GM18519 (cell line): ENCODE data around the gene KIAA0040.

Experiments used
- ATAC-seq: cut with Tn5 transposase; IDR thresholded peaks from one replicate; pipeline ENCODE4 v1.9.1; 2021; ENCODE audit warnings: mild to moderate bottlenecking, moderate library complexity; ENCODE audit not compliant: unreplicated experiment, low FRiP score

The KIAA0040 gene

DNA sequence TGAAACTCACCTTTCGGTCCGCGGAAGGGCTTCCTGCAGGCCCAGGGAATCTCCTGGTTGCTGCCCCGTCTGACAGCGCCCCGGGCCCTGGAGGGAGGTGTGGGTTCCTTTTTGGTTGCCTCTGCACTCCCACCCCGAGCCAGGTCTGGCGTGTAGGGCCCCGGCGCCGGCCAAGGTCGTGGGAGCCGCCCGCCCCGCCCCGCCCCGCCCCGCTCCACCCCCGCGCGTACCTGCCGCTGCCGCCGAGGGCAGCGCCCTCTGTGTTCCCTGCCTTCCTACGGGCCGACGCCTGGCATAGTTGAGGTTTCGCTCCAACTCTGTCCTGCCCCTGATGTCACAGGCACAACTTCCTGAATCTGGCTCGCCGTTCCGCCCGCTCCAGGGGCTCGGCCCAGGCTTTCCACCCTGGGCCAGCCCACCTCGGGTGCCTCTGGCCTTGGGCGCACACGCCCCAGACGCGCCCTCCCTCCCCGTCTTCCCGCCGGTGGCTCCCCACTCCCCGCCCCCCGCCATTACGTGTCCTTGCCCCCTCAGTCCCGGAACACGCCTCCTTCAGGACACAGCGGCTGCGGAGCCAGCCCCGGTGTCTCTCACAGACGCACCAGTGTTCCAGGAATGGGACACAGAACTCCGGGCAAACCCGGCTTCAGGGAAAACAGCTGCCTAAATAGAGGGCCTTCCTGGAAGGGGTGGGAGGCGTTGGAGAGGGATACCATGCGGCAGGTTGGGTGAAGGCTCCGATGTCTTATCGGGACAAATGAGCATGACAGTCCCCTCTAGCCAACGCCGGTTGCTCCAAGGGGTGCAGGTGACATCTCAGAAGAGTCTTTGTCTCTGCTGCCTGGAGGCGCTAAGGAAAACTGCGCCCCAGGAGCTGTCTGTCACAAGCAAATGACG, at the start of gene KIAA0040:
TSS of gene KIAA0040 (minus strand) at position 147 of the 897 bp plus-strand sequence. CDS start 31,763 bp downstream, outside the sequence.
- peak; percentile 31 for ATAC-seq

DNA sequence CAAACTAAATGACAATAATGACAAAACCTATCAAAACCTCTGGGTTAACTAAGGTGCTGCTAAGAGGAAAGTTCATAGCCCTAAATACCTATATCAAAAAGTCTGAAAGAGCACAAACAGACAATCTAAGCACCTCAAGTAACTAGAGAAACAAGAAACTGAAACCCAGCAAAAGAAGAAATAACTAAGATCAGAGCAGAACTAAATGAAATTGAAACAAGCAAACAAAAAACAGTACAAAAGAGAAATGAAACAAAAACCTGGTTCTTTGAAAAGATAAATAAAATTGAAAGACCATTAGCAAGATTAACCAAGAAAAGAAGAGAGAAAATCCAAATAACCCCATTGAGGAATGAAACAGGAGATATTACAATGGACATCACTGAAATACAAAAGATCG, 44.8 kb upstream of the KIAA0040 start:
- ATAC-seq, result peak; percentile 54

GRCh38 chr1:175234639-175235038, 42.1 kb upstream of the KIAA0040 start:
- no peak for ATAC-seq

- no peak for ATAC-seq
Observed at GRCh38 chr1:175232335-175232734, 39.8 kb upstream of the KIAA0040 start.

- ATAC-seq, result no peak
Observed at GRCh38 chr1:175225805-175226129, 33.2 kb upstream of the KIAA0040 start.

- ATAC-seq, result no peak
Observed at GRCh38 chr1:175222296-175222938, 29.8 kb upstream of the KIAA0040 start.

- ATAC-seq, result no peak
Observed at GRCh38 chr1:175221557-175222175, 29.1 kb upstream of the KIAA0040 start.

- no peak for ATAC-seq
Observed at GRCh38 chr1:175220853-175221556, 28.4 kb upstream of the KIAA0040 start.

GRCh38 chr1:175219774-175220173, 27.2 kb upstream of the KIAA0040 start:
- ATAC-seq, result no peak

- no peak for ATAC-seq
Observed at GRCh38 chr1:175218786-175219434, 26.3 kb upstream of the KIAA0040 start.

- ATAC-seq, result no peak
Observed at GRCh38 chr1:175217721-175218531, 25.4 kb upstream of the KIAA0040 start.

GRCh38 chr1:175216444-175216843, 23.9 kb upstream of the KIAA0040 start:
- no peak for ATAC-seq

DNA sequence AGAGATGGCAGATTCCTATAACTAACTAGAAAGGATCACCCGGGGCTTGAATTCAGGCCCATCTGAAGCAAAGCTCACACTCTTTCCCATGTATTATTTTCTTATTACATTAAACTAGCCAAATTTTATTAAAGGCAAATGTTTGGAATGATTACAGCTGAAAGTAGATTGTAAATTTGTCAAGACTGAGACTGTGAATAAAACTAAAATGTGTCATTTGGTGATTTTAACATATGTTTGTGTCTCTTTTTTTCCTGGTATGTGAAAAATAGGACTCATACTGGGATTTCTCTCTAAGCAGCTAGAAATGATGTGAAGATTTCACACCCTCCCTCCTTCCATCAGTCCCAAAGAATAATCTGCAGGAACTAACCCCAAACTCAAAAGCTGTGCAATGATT, 19.1 kb upstream of the KIAA0040 start:
- no peak for ATAC-seq

- ATAC-seq, result no peak
Observed at GRCh38 chr1:175210744-175211143, 18.2 kb upstream of the KIAA0040 start.

- no peak for ATAC-seq
Observed at GRCh38 chr1:175209493-175209921, 16.9 kb upstream of the KIAA0040 start.

- ATAC-seq, result peak; percentile 51
Observed at GRCh38 chr1:175208773-175209492, 16.4 kb upstream of the KIAA0040 start.

DNA sequence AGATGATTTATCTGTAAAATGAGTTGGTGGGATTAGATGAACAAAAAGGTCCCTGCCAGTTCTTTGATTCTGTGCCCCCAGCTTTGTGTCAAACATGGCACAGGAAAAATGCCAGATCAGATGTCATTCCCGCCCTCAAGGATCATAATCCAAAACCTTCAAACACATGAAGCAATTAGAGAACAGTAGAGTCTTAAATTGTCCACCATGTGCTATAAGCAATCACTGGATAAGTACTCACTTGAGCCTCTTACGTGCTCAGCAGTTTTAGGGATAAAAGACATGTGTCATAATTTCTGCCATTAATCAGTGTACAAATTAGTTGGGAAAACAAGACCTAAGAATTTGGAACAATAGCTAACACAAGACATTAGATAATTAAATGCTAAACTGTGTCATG, 15.4 kb upstream of the KIAA0040 start:
- no peak for ATAC-seq

DNA sequence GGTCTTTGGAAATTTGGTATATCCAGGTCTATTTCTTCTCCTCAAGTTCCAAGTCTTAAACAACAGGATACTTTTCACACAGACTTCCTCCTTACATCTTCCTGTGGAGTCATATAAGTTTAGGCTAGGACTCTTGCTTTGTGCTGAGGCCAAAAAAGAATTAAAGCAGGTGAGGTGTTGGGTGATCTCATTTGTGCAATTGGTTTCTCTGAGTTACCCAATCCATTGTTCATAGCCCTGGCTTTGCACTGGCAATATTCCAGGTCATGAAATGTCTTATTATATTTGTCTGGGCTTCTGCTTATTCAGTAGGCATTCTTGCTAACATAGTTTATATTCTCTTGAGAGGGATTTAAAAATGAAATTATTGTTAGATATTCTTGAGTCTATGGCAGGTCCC, 14.1 kb upstream of the KIAA0040 start:
- no peak for ATAC-seq

DNA sequence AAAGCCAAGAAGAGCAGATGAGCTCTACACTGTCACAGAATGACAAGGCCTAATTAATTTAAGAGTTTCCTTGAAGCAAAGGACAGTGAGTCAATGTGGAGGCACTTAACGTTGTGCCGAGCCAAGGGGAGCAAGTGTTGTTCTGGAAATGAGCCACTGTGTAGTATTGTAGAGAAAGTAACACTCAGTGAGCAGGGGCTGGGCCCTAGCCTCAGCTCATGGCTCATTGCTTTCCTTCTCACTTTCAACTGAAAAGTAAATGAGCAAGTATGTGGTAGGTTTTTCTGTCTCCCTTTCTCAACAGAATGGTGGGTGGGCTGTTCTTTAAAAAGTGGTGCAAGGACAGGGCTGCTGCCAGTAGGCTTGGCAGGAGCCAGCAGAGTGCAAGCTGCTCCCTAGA, 11.8 kb upstream of the KIAA0040 start:
- peak; percentile 80 for ATAC-seq
